Measurements from ENCODE around the gene TMEM131. TPM values are rescaled to one million over a fixed set of nuclear protein-coding genes. Genes with fewer than 3 reads are reported as not detected.

Gene TMEM131
- total and polyA plus RNA-seq, 7 experiments from 2014 or later: 10.6 to 46.4 (median 40.5) TPM

- peaks cover 0 to 2% (median 0%) of the 10 kb centered on the region in 11 donors for H3K9me3 Mint-ChIP-seq
- peaks cover 0 to 2% (median 0%) of the 10 kb centered on the region in 5 donors for H3K27me3 Mint-ChIP-seq
- no peak overlapping the region for H3K27ac Mint-ChIP-seq
- DNase-seq: peak in 1 of 9 donors; percentile 16
- POLR2A ChIA-PET: no interaction called here
- Histone ChIP-seq H3K27ac (ENCODE audit: low read depth, low read length) (no peak overlapping the region), H3K4me1 (ENCODE audit: control insufficient read depth in 2 of 2, insufficient read depth in 2 of 2, low read length in 2 of 2) (peaks cover 11 to 22% of the 10 kb centered on the region in 2 donors), H3K36me3 (ENCODE audit: control insufficient read depth in 2 of 3, insufficient read depth in 3 of 3, low read length in 3 of 3) (no peaks in the 10 kb centered on the region), H3K9me3 (ENCODE audit: control insufficient read depth in 2 of 3, low read length in 3 of 3) (no peaks in the 10 kb centered on the region), H3K4me3 (ENCODE audit: low read length) (no peak overlapping the region), H3K27me3 (ENCODE audit: control insufficient read depth in 2 of 2, insufficient read depth in 2 of 2, low read length in 2 of 2) (no peaks in the 10 kb centered on the region)
- intact Hi-C loops (cut with micrococcal nuclease): no loop called here
- H3K4me1 Mint-ChIP-seq: peaks cover 15 to 23% (median 21%) of the 10 kb centered on the region in 7 donors
- peaks cover 0 to 3% (median 0%) of the 10 kb centered on the region in 5 donors for H3K36me3 Mint-ChIP-seq
- CTCF ChIA-PET: interaction anchor here (0.7 to 7.7 kb wide), 4 partner anchors 40 to 562 kb away, joined by 3 to 43 read pairs (median 4); no protein-coding TSS in a partner anchor
- H3K4me3 Mint-ChIP-seq: no peak overlapping the region
- ATAC-seq: no peak
Measured at GRCh38 chr2:97706708-97707345, 288.9 kb downstream of the TMEM131 start.

Other genes starting within 250 kb of the TMEM131 start
- gene VWA3B, start 91.2 kb upstream of the TMEM131 start, total RNA-seq: not detected
- not detected for gene VWA3B, start 91.2 kb upstream of the TMEM131 start, polyA plus RNA-seq

Data from naive thymus-derived CD4-positive, alpha-beta T cell (primary cell).